LNCaP clone FGC (cell line): ENCODE data around the gene EDN2.

Source experiments
- DNase-seq: peaks from one replicate; pipeline ENCODE4 v3.0.0-alpha.2; 2011; ENCODE audit warnings: low read depth
- H3K4me3 ChIP-seq: 2 replicates; pipeline ENCODE4 v1.5.1; 2011; ENCODE audit warnings: mild to moderate bottlenecking, low read depth, low read length, control low read depth
- TF ChIP-seq, protein P1 (sequence below): IDR thresholded peaks from 2 replicates; pipeline ENCODE4 v1.5.1; 2012; ENCODE audit warnings: mild to moderate bottlenecking; ENCODE audit not compliant: control insufficient read depth, insufficient read depth; ENCODE audit errors: extremely low read depth

The EDN2 gene

DNA sequence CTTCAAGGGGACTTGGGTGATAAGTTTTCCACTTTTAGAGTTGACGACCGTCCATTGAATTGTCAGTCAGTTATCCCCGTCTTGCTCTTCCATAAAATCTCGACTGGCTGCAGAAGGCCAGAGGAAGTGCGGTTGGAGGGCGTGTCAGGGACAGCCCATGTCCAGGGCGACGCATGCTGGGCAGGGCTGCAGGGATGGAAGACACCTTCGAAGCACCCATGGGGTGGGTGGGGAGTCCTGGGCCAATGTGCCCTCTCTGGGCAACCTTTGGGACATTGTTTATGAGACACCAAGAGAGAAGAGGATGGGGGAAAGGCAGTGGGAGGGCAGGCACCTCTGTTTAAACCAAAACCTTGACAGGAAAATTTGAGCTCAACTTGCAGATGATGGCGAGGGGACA, 38.6 kb upstream of the EDN2 start:
- no peak for DNase-seq
- TF ChIP-seq, protein P1, sequence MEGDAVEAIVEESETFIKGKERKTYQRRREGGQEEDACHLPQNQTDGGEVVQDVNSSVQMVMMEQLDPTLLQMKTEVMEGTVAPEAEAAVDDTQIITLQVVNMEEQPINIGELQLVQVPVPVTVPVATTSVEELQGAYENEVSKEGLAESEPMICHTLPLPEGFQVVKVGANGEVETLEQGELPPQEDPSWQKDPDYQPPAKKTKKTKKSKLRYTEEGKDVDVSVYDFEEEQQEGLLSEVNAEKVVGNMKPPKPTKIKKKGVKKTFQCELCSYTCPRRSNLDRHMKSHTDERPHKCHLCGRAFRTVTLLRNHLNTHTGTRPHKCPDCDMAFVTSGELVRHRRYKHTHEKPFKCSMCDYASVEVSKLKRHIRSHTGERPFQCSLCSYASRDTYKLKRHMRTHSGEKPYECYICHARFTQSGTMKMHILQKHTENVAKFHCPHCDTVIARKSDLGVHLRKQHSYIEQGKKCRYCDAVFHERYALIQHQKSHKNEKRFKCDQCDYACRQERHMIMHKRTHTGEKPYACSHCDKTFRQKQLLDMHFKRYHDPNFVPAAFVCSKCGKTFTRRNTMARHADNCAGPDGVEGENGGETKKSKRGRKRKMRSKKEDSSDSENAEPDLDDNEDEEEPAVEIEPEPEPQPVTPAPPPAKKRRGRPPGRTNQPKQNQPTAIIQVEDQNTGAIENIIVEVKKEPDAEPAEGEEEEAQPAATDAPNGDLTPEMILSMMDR: no peak
- H3K4me3 ChIP-seq: no peak overlapping the region

- no peak overlapping the region for H3K4me3 ChIP-seq
- TF ChIP-seq, protein P1: no peak
- DNase-seq: no peak
These were observed 37.3 kb upstream of the EDN2 start for GRCh38 chr1:41521766-41522165.

DNA sequence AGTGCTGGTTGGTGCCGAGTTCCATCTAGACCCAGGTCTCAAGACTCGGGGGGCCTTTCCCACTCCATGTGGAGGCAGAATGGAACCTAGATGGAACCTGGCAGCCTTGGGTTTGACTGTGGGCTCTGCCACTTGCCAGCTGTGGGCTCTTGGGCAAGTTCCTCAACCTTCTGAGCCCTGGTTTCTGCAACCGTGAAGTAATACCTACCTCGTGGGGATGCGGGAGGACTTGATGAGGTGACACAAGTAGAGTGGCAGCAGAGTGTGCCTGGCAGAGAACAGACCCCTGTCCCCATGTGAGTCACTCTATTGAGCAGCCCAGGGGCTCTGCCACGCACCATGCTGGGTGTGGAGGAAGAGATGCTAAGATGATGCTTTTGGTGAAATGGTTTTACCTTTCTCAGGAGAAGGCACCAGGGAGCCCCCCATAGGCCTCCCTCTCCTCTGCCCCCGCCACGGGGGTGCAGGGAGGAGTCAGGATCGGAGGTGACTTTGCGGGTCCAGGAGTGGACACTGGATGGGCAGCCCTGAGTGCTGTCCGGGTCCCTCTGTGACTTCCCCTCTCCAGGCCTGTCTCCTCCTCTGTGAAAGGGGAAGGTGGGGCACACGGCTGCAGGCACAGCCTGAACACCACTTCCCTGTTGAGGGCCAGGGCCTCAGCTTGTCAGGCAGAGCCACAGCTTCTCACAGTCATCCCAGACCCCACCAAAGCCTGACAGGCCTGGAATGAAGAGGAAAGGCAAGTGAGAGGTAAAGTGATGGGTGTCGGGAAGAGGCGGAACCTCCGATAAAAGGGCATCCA, 36.7 kb upstream of the EDN2 start:
- H3K4me3 ChIP-seq: no peak overlapping the region
- TF ChIP-seq, protein P1: no peak
- DNase-seq: no peak

DNA sequence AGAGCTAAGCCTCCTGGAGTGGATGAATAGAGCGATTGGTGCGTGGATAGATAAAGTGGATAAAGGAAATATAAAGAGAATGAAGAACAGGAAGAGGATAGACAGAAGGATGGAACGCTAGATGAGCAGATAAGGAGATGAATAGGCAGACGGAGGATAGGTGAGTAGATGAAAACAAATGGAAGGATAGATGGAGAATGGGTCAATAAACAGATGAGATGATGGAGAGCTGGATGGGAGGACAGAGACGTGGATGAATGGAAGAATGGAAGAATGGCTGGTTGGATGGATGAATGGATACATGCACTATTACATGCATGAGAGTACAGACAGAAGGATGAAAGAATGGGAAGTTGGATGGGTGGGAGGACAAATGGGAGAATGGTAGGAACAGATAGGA, 35.2 kb upstream of the EDN2 start:
- TF ChIP-seq, protein P1: no peak
- DNase-seq: no peak

DNA sequence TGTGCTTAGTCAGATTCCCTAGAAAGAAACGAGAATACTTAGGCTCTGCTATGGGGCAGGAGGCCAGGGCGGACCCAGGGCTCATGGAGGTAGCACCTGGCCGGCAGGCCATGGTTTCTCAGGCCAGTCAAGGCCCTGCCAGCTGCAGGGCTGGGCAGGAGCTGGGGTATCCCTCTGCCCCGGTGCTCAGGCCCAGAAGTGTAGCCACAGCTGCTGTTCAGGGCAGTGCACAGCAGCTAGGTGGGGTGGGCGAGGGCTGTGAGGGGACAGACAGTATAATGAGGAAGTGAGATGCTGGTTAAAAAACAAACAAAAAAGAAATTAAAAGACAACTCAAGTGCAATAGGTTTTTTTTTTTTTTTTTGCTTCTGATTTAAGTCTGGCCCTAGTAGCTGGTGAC, 34.0 kb upstream of the EDN2 start:
- H3K4me3 ChIP-seq: no peak overlapping the region
- DNase-seq: no peak
- TF ChIP-seq, protein P1: no peak

More for the DNA sequence above, 35.2 kb upstream of the EDN2 start:
- no peak overlapping the region for H3K4me3 ChIP-seq

- no peak overlapping the region for H3K4me3 ChIP-seq
- no peak for DNase-seq
- TF ChIP-seq, protein P1: no peak
These were observed 32.6 kb upstream of the EDN2 start for GRCh38 chr1:41517062-41517438.
